HL-60 (cell line): ENCODE results near the gene MAGI3.

ENCODE experiments used
- DNase-seq, 2 experiments: peaks; one replicate each; pipeline ENCODE4 v3.0.0-alpha.2; 2010 to 2020; ENCODE audit warnings: low read depth in 1 of 2, low spot score in 1 of 2
- H3K27ac ChIP-seq: fragments of 250-450 bp; sonication (Bioruptor Pico); replicated peaks from 2 replicates; pipeline ENCODE4 v1.5.1; 2020; ENCODE audit warnings: mild to moderate bottlenecking, moderate library complexity
- H3K27me3 ChIP-seq: fragments of 250-450 bp; sonication (Bioruptor Pico); 2 replicates; pipeline ENCODE4 v1.5.1; 2021; ENCODE audit warnings: mild to moderate bottlenecking, moderate library complexity; ENCODE audit not compliant: insufficient read depth, poor library complexity, severe bottlenecking
- H3K4me3 ChIP-seq: replicated peaks from 2 replicates; pipeline ENCODE4 v1.5.1; 2011; ENCODE audit warnings: mild to moderate bottlenecking, control low read depth, low read length; ENCODE audit not compliant: insufficient read depth
- GABPA ChIP-seq: IDR thresholded peaks from 2 replicates; pipeline ENCODE4 v1.6.1; 2012; ENCODE audit warnings: low read depth
- POLR2AphosphoS5 ChIP-seq: IDR thresholded peaks from 2 replicates; pipeline ENCODE4 v1.6.1; 2012; ENCODE audit warnings: low read depth
- SPI1 ChIP-seq: IDR thresholded peaks from 2 replicates; pipeline ENCODE4 v1.6.1; 2012; ENCODE audit warnings: low read depth, mild to moderate bottlenecking, borderline replicate concordance
- TF ChIP-seq, protein P1 (sequence below): IDR thresholded peaks from one replicate; pipeline ENCODE4 v1.5.1; 2011; ENCODE audit warnings: low read length, control low read depth, inconsistent platforms; ENCODE audit not compliant: insufficient read depth
- TF ChIP-seq, protein P2 (sequence below): IDR thresholded peaks from 2 replicates; pipeline ENCODE4 v1.6.1; 2012; ENCODE audit warnings: low read depth; ENCODE audit not compliant: insufficient replicate concordance

The MAGI3 gene

DNA sequence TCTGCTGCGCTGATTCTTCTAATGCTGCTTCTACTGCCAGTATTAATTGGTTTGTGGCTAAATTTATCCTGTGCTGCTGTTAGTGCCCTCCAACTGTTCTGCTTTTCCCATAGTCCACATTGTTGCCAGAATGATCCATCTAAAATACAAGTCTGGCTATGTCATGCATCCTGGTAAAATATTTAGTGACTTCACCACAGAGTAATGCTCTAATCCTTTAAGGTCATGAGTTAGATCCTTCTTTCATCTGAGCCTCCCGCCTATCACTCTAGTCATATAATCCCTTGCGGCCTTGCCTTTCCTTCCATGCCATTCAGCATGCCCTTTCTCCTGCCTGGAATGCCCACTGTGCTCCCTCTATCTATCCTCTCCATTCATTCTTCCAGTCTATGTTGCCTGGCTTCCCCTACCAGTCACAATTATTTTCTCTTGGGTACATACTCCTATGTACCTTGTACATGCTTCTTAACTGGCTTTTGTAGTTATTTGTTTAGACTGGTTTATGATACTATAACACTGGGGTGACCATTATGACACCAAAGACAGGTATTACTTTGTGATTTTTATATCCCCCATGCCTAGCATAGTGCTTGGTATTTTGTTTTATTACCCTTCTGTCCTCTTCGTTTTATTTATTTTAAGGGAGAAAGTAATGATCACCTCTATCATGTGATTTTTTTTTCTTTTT lies 144.0 kb downstream of the MAGI3 start:
- H3K27me3 ChIP-seq: no peaks in the 10 kb centered on the region
- H3K4me3 ChIP-seq: no peak overlapping the region
- no peak overlapping the region for H3K27ac ChIP-seq
- no peak for DNase-seq
- TF ChIP-seq SPI1 (no peak), POLR2AphosphoS5 (no peak), GABPA (no peak)
- TF ChIP-seq, protein P1, sequence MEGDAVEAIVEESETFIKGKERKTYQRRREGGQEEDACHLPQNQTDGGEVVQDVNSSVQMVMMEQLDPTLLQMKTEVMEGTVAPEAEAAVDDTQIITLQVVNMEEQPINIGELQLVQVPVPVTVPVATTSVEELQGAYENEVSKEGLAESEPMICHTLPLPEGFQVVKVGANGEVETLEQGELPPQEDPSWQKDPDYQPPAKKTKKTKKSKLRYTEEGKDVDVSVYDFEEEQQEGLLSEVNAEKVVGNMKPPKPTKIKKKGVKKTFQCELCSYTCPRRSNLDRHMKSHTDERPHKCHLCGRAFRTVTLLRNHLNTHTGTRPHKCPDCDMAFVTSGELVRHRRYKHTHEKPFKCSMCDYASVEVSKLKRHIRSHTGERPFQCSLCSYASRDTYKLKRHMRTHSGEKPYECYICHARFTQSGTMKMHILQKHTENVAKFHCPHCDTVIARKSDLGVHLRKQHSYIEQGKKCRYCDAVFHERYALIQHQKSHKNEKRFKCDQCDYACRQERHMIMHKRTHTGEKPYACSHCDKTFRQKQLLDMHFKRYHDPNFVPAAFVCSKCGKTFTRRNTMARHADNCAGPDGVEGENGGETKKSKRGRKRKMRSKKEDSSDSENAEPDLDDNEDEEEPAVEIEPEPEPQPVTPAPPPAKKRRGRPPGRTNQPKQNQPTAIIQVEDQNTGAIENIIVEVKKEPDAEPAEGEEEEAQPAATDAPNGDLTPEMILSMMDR: no peak
- TF ChIP-seq, protein P2, sequence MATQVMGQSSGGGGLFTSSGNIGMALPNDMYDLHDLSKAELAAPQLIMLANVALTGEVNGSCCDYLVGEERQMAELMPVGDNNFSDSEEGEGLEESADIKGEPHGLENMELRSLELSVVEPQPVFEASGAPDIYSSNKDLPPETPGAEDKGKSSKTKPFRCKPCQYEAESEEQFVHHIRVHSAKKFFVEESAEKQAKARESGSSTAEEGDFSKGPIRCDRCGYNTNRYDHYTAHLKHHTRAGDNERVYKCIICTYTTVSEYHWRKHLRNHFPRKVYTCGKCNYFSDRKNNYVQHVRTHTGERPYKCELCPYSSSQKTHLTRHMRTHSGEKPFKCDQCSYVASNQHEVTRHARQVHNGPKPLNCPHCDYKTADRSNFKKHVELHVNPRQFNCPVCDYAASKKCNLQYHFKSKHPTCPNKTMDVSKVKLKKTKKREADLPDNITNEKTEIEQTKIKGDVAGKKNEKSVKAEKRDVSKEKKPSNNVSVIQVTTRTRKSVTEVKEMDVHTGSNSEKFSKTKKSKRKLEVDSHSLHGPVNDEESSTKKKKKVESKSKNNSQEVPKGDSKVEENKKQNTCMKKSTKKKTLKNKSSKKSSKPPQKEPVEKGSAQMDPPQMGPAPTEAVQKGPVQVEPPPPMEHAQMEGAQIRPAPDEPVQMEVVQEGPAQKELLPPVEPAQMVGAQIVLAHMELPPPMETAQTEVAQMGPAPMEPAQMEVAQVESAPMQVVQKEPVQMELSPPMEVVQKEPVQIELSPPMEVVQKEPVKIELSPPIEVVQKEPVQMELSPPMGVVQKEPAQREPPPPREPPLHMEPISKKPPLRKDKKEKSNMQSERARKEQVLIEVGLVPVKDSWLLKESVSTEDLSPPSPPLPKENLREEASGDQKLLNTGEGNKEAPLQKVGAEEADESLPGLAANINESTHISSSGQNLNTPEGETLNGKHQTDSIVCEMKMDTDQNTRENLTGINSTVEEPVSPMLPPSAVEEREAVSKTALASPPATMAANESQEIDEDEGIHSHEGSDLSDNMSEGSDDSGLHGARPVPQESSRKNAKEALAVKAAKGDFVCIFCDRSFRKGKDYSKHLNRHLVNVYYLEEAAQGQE: no peak

DNA sequence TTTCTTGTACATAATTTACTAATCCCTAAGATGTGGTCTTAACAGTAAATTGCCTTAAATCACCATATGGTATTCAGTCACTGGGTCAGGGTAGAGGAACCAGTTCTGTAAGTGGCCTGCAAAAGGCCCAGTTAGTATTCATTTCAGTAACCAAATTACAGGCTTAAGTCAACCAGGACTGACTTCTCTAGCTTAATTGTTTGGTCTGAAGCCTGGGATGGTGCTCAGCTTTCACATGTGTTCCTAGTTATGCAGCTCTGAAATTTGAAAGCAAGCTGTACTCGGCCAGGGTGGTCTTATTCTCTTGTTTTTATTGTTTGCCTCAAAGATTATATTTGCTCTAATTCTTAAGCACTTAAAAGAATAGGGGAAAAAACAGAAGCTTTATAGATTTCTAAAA lies 144.6 kb downstream of the MAGI3 start:
- no peak for DNase-seq
- H3K4me3 ChIP-seq: no peak overlapping the region
- TF ChIP-seq POLR2AphosphoS5 (no peak), SPI1 (no peak), GABPA (no peak)
- TF ChIP-seq, protein P2: no peak
- TF ChIP-seq, protein P1: no peak
- H3K27ac ChIP-seq: no peak overlapping the region
- H3K27me3 ChIP-seq: no peaks in the 10 kb centered on the region

DNA sequence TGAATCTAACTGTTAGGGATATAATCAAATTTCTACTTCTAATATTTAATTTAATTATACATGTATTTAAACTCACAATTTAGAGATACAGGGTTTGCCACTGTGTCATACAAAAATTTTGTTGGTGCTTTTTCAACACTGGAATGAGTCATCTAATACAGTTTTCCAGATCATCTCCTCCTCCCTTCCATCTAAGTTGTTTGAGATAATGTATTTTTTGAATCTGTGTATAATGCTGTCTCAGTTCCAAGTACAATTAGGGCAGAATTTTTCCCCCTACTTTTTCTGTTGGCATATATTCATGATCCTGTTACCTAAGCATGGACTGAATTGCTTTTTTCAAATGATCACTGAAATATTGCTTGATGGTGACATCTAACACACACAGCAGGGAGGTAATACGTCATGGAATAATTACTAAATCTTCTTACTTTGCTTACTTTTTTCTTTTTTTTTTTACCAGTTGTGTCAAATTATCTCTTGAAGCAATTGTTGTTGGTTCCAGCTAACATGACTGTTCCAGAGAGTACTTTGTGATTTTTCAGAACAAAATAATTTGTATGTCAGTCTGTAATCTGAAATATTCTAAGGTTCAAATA lies 146.0 kb downstream of the MAGI3 start:
- Histone ChIP-seq H3K27ac (no peak overlapping the region), H3K27me3 (no peaks in the 10 kb centered on the region), H3K4me3 (no peak overlapping the region)
- TF ChIP-seq GABPA (no peak), POLR2AphosphoS5 (no peak), SPI1 (no peak)
- TF ChIP-seq, protein P1: no peak
- TF ChIP-seq, protein P2: no peak
- no peak for DNase-seq
